NCI-H526 (cell line): ENCODE measurements around the gene RBM42.

Experiments
- DNase-seq, 2 experiments: peaks; one replicate each; lab custom pipeline; 2025; lab: John Stamatoyannopoulos, UW

The RBM42 gene

DNA sequence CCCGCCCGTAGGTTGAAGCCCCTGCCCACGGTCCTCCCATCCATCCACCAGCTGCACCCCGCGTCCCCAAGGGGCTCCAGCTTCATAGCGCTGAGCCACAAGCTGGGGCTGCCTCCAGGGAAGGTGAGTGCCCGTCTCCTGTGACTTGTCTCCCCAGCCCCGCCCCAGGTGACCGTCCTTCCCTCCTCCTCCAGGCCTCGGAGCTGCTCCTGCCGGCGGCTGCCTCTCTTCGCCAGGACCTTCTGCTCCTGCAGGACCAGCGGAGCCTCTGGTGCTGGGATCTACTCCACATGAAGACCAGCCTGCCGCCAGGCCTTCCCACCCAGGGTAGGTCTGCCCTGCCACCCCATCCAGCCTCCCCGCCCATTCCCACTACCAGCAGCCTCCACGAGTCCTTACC lies 8.8 kb upstream of the RBM42 start:
- DNase-seq: no peak

DNA sequence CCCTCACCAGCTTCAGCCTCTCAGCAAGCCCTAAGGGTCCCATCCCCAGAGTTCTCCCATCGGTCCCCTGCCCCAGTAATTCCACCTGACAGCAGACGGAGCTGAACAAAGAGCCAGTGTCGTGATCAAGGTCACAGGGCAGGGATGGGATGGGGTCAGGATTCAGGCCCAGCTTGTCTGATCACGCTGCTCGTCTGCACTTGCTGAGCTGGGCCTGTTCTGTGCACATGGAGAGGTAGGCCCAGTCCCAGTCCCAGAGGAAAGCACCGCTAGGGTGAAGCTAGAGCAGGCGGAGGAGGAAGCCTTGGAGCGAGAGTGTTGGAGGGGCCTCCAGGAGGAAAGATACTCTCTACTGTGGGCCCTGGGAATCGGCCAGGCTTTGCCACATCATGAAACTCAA lies 7.1 kb upstream of the RBM42 start:
- DNase-seq: no peak

DNA sequence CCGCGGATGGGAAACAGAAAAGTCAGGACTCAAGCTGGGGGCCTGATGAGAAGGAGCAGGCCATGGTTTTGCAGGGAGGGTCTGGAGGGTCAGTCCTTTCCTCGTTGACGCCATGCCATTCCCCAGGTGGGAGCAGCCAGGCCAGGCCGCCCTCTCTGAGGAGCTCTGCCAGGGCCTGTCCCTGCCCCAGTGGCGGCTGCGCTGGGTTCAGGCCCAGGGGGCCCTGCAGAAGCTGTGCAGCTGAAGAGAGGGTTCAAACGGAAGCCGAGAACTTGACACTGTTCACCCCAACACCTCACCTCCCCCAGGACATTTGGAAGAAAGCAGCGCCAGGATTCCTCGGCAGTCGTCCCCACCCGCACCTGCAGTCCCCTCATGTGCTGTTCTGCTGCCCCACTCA lies 6.1 kb upstream of the RBM42 start:
- DNase-seq: no peak

- no peak for DNase-seq
Measured at GRCh38 chr19:35623327-35624010, 5.4 kb upstream of the RBM42 start.

DNA sequence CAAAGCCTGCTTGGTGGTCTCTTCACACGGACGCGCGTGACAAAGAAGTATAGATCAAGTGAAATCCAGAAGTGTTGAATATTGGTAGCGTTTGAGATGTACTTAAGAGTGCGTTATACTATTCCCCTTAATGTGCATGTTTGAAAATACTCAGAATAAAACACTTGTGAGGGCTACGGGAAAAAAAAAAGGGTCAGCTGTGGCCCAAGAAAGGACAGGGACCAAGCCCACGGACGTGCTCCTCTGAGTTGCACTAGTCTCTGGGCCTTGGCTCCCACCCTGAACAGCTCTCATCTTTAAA lies 622 bp upstream of the RBM42 start:
- no peak for DNase-seq

GRCh38 chr19:35629332-35629633 lies 447 bp downstream of the RBM42 start:
- DNase-seq: no peak

GRCh38 chr19:35633727-35634440 lies 5.0 kb downstream of the RBM42 start:
- no peak for DNase-seq

DNA sequence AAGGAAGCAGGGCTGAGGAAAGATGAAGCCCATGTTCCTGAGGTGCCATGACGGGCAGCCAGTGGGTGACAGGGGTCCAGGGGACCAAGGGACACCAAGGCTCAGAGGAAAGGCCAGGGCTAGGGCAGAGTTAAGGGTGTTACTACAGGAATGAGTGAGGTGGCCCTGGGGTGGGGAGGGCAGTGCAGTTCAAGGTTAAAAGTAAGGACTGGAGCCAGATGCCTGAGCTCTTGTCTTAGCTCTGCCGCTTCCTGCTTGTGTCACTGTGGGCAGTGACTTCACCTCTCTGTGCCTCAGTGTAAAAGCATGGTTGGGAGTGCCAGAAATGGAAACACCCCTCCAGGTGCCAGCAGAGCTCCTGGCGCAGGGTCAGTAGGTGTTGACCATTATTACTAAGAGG lies 7.8 kb downstream of the RBM42 start:
- no peak for DNase-seq

GRCh38 chr19:35637165-35637564 lies 8.3 kb downstream of the RBM42 start:
- DNase-seq: no peak

DNA sequence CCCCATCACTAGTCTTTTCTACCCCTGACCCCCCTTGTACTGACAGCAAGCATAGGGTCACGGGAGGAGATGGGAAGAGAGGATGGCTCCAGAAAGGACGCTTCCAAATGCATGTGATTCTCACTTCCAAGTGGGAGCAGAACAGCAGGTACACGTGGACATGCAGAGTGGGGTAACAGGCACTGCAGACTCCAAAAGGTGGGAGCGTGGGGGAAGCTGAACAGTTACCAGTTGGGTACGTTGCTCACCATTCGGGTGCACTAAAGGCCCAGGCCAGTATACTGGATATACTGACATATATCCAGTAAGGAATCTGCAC lies 10.4 kb downstream of the RBM42 start:
- DNase-seq: no peak

DNA sequence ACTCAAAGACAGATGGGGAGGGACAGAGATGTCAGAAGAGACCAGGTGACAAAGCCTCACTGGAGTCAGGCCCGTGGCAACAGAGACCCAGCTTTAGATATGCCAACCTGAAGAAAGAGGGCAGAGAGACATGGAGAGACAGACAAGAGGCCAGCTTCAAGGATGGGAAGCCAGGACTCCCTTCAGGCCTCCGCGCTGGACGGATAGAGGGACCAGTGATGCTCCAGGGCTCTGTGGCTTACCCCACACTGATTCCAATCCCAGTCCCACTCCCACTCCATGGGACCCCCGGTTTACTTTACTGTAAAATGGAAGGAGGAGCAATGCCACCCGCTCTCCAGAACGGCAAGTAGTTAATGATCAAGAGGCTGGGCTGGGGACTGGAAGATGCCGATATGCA lies 11.0 kb downstream of the RBM42 start:
- no peak for DNase-seq

GRCh38 chr19:35641515-35642151 lies 12.8 kb downstream of the RBM42 start, which contains the start of gene ETV2:
Gene ETV2, plus strand, starts transcription at chr19:35641745. Its CDS starts 716 bp downstream, at chr19:35642461.
- DNase-seq: no peak

GRCh38 chr19:35642312-35642711 lies 13.5 kb downstream of the RBM42 start:
- no peak for DNase-seq

DNA sequence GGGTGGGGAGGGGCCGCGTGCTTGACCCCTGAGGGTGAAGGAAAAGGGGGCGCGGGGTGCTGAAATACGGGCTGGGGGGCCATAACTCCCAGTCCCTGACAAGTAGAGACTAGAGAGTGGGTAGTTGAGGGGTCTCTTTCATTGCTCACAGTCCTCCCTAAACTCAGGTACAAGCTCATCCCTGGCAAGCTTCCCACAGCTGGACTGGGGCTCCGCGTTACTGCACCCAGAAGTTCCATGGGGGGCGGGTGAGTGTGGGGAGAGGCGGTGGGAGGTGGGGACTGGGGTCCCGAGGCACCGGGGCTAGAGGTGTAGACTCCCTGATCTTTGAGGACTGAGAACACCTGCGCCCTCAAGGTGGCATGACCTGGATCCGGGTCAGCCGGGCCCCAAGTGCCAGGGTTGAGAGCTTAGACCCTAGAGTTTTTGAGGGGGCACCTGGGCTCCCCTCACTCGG lies 14.0 kb downstream of the RBM42 start:
- peak in 1 of 2 experiments; percentile 29 for DNase-seq

- DNase-seq: peak; percentile 84 to 97
Measured at GRCh38 chr19:35643255-35644205, 14.7 kb downstream of the RBM42 start.

GRCh38 chr19:35644206-35644986 lies 15.6 kb downstream of the RBM42 start:
- peak; percentile 96 to 99 for DNase-seq

DNA sequence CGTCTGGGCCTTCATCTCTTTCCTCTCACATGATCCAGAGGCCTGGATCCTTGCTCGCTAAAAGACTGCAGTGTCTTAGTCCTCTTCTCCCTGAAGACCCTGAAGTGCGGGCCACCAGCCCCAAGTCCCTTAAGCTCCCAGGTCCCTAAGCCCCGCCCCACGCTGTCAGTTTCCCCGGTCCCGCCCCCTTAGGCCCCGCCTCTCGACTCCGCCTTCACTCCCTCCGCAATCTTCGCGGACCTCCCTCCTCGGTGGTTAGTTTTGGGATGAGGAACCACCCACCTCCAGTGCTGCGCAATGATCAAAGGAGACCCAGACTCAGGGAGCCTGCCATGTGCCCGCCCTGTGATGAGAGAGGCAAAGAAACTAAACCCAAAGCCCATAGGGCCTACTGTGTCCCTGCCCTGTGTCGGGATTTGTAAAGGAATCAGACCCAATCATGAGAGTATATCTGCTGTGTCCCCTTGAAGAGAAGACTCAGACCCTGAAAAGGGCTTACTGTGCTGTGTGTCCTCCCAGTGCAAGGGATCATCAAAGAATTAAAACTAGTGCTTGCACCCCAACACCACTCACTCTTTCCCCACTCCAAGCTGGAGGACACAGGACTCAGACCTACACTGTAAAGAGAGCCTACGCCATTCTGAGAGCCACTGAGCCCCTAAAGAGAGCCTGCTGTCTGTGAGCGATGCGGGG lies 16.3 kb downstream of the RBM42 start:
- DNase-seq: peak; percentile 80 to 93

DNA sequence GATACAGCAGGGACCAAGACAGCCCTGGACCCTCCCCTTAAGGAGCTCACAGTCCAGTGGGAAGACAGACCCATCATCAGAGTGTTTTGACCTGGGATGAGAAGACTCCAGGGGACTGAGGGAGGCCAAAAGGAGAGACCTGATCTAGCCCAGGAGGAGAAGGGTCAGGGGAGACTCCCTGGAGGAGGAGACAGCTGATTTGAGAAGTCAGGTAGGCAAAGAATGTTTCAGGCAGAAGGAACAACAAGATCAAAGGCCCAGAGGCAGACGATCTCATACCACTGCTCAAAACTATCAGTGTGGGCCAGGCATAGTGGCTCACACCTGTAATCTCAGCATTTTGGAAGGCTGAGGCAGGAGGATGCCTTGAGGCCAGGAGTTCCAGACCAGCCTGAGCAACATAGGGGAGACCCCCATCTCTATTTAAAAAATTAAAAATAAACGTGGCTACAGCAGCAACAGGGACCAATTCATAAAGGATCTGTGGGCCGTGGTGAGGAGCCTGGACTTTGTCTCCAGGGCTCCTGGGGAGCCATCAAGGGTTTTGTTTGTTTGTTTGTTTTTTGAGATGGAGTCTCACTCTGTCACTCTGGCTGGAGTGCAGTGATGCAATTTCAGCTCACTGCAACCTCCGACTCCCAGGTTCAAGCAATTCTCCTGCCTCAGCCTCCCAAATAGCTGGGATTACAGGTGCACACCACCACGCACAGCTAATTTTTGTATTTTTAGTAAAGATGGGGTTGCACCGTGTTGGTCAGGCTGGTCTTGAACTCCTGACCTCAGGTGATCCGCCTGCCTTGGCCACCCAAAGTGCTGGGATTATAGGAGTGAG lies 17.1 kb downstream of the RBM42 start:
- DNase-seq: no peak

DNA sequence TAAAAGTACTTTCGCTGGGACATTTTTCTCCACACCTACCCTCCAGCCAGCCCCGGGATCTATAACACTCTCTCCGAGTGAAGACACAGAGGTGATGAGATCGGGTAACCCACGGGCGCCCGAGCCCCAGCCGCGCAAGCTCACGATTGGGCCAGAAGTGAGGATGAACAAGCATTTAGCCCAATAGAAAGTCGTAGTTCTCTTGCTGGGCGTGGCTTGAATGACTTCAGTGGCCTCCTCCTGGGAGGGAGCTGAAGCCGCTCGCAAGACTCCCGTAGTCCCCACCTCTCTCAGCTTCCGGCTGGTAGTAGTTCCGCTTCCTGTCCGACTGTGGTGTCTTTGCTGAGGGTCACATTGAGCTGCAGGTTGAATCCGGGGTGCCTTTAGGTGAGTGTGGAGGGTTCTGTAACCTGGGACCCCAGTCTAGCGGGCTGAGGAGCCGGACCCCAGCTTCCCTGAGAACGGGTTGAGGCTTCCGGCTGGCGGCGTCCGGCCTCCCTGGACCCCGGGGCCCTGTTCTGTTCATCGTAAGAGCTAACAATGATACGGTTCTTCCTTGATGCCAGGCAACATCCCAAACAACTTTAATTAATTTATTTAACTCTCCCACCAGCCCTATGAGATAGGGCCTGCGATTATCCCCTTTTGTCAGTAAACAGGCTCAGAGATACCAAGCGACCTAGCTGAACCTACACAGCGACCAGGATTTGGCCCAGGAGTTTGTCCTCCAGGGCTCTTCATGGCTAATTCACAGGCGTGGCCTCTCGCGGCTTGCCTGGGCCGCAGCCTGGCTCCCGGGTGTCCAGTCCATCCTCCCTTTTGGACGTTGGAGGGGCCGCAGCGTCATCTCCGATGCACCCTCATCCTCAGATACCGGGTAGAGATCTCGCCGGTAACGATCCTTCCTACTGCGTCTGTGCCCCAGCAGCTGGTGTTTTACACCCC lies 19.5 kb downstream of the RBM42 start, which contains the start of gene COX6B1:
Gene COX6B1 (plus strand): TSS at position 307 of the 945 bp plus-strand sequence. CDS start 2,921 bp downstream, outside the sequence.
- DNase-seq: peak; percentile 99 to 100
